ENCODE measurements around the gene MYBPC3. TPM values are rescaled to one million over a fixed set of nuclear protein-coding genes. Genes with fewer than 3 reads are reported as not detected.
"Not testable (repeated sequence)": the region's sequence is repeated elsewhere in the genome, so short reads cannot be mapped to it uniquely, and the experiment has no call there.

Gene MYBPC3
- total and polyA plus RNA-seq, 7 donors = 0.01 to 1.3 (median 0.44) TPM

GRCh38 chr11:47335733-47336132 lies 16.8 kb downstream of the MYBPC3 start:
- Histone ChIP-seq H3K9me3 (no peaks in the 10 kb centered on the region), H3K4me1 (peaks cover 12% of the 10 kb centered on the region), H3K27ac (no peak overlapping the region), H3K27me3 (ENCODE audit: insufficient read depth in 3 of 3, low read length in 2 of 3) (no peaks in the 10 kb centered on the region), H3K36me3 (ENCODE audit: insufficient read depth in 1 of 2, low read depth in 1 of 2) (no peaks in the 10 kb centered on the region), H3K4me3 (no peak overlapping the region)
- WGBS, 3 donors = 73 to 83% (median 81%) methylated on average over 9 of the region's 9 CpGs
- ATAC-seq (no peak), DNase-seq (no peak)
- intact Hi-C loops (cut with DNase I) = no loop called here
- TF ChIP-seq, protein P1, sequence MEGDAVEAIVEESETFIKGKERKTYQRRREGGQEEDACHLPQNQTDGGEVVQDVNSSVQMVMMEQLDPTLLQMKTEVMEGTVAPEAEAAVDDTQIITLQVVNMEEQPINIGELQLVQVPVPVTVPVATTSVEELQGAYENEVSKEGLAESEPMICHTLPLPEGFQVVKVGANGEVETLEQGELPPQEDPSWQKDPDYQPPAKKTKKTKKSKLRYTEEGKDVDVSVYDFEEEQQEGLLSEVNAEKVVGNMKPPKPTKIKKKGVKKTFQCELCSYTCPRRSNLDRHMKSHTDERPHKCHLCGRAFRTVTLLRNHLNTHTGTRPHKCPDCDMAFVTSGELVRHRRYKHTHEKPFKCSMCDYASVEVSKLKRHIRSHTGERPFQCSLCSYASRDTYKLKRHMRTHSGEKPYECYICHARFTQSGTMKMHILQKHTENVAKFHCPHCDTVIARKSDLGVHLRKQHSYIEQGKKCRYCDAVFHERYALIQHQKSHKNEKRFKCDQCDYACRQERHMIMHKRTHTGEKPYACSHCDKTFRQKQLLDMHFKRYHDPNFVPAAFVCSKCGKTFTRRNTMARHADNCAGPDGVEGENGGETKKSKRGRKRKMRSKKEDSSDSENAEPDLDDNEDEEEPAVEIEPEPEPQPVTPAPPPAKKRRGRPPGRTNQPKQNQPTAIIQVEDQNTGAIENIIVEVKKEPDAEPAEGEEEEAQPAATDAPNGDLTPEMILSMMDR (IDR thresholded peaks at IDR 0.05) = no peak

- ATAC-seq; H3K27ac ChIP-seq; H3K4me3 ChIP-seq; H3K36me3 ChIP-seq (ENCODE audit: insufficient read depth in 1 of 2, low read depth in 1 of 2); intact Hi-C loops (cut with DNase I); H3K27me3 ChIP-seq (ENCODE audit: insufficient read depth in 3 of 3, low read length in 2 of 3); H3K9me3 ChIP-seq: not testable (repeated sequence)
- 92 to 94% (median 94%) methylated on average over 16 of the region's 16 CpGs for WGBS, 3 donors
- DNase-seq = peak in 1 of 2 donors; percentile 28
- peaks cover 21% of the 10 kb centered on the region for H3K4me1 ChIP-seq
Measured at GRCh38 chr11:47334699-47335411, 17.6 kb downstream of the MYBPC3 start.

- ATAC-seq (no peak), DNase-seq (peak in 1 of 2 donors; percentile 34)
- 82 to 92% (median 90%) methylated on average over 7 to 8 of the region's 8 CpGs for WGBS, 3 donors
- Histone ChIP-seq H3K27ac (no peak overlapping the region), H3K4me3 (no peak overlapping the region), H3K27me3 (ENCODE audit: insufficient read depth in 3 of 3, low read length in 2 of 3) (no peaks in the 10 kb centered on the region), H3K4me1 (peaks cover 30% of the 10 kb centered on the region), H3K36me3 (ENCODE audit: insufficient read depth in 1 of 2, low read depth in 1 of 2) (no peaks in the 10 kb centered on the region), H3K9me3 (no peaks in the 10 kb centered on the region)
- TF ChIP-seq, protein P1 (IDR thresholded peaks at IDR 0.05) = no peak
- intact Hi-C loops (cut with DNase I) = no loop called here
Measured at GRCh38 chr11:47333886-47334443, 18.5 kb downstream of the MYBPC3 start.

DNA sequence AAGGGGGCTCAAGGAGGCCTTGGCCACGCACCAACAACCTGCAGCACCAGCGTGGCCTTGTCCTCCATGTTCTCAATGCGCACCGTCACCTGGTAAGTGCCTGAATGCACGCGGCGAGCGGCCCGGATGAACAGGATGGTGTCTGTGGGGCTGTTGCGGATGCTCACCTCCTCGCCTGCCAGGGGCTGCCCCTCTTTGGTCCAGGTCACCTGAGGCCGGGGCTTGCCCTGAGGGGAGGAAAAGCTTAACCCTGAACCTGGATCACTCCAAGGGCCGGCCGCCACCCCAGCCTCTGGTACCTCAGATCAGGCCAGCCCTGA lies 19.0 kb downstream of the MYBPC3 start:
- TF ChIP-seq, protein P1 (IDR thresholded peaks at IDR 0.05) = no peak

GRCh38 chr11:47332791-47333525 lies 19.5 kb downstream of the MYBPC3 start:
- H3K27me3 ChIP-seq (ENCODE audit: insufficient read depth in 3 of 3, low read length in 2 of 3) = no peaks in the 10 kb centered on the region
- intact Hi-C loops (cut with DNase I) = no loop called here
- WGBS, 3 donors = 89 to 95% (median 94%) methylated on average over 20 of the region's 20 CpGs
- TF ChIP-seq, protein P1 (IDR thresholded peaks at IDR 0.05) = no peak
- ATAC-seq = no peak
- H3K9me3 ChIP-seq = no peaks in the 10 kb centered on the region
- no peak for DNase-seq
- H3K36me3 ChIP-seq (ENCODE audit: insufficient read depth in 1 of 2, low read depth in 1 of 2) = no peaks in the 10 kb centered on the region
- peaks cover 33% of the 10 kb centered on the region for H3K4me1 ChIP-seq
- no peak overlapping the region for H3K4me3 ChIP-seq
- no peak overlapping the region for H3K27ac ChIP-seq

More for the DNA sequence above, 19.0 kb downstream of the MYBPC3 start:
- Histone ChIP-seq H3K4me3 (no peak overlapping the region), H3K27me3 (ENCODE audit: insufficient read depth in 3 of 3, low read length in 2 of 3) (no peaks in the 10 kb centered on the region), H3K36me3 (ENCODE audit: insufficient read depth in 1 of 2, low read depth in 1 of 2) (no peaks in the 10 kb centered on the region), H3K9me3 (no peaks in the 10 kb centered on the region), H3K27ac (no peak overlapping the region), H3K4me1 (peaks cover 33% of the 10 kb centered on the region)
- no peak for ATAC-seq
- intact Hi-C loops (cut with DNase I) = no loop called here
- no peak for DNase-seq
- 93 to 94% (median 93%) methylated on average over 14 of the region's 14 CpGs for WGBS, 3 donors
